ENCODE results near the gene PRSS23. TPM values are rescaled to one million over a fixed set of nuclear protein-coding genes. Genes with fewer than 3 reads are reported as not detected.

The PRSS23 gene
- total RNA-seq, 2 donors from 2014 or later = 45.5 to 46.4 TPM

DNA sequence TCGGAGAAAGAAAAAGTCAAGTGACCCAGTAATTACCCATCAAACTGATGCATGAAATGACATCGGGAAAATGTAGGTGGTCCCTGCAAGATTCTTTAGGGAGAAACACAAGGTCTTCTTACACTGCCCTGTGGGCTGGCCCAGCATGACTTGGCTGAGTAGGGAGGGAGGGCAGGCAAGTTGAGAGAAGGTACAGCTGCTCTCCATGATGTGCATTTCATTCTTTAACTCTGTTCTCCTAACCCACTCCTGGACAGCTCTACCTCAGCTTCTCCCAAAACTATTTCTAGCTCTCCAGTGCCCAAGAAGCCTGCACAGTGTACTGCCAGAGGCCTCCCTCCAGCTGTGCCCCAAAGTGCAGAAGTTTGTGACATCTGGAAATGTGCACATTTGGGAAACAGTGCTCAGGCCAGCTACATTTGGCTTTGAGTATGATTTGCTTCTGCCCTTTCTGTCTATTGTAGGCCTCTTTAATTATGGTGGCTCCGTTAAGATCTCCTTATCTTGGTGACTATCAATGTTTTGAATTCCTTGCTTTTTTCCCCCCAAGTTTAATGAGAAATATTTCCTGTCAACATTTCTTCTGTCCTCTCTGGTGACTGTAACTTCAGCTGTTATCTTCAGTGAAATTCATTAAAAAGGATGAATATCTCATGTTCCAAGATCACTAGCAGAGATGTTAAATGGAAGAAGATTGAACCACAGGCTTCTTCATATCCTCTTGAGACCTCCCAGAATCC is 26.7 kb upstream of the PRSS23 start:
- Histone ChIP-seq H3K27me3 (no peaks in the 10 kb centered on the region), H3K9ac (ENCODE audit: low read depth in 2 of 2, low read length in 2 of 2) (no peak overlapping the region), H3K36me3 (no peaks in the 10 kb centered on the region), H3K9me3 (no peaks in the 10 kb centered on the region), H3K4me1 (no peaks in the 10 kb centered on the region), H3K27ac (no peak overlapping the region), H3K4me3 (no peak overlapping the region)
- DNase-seq = no peak
- TF ChIP-seq, protein P1, sequence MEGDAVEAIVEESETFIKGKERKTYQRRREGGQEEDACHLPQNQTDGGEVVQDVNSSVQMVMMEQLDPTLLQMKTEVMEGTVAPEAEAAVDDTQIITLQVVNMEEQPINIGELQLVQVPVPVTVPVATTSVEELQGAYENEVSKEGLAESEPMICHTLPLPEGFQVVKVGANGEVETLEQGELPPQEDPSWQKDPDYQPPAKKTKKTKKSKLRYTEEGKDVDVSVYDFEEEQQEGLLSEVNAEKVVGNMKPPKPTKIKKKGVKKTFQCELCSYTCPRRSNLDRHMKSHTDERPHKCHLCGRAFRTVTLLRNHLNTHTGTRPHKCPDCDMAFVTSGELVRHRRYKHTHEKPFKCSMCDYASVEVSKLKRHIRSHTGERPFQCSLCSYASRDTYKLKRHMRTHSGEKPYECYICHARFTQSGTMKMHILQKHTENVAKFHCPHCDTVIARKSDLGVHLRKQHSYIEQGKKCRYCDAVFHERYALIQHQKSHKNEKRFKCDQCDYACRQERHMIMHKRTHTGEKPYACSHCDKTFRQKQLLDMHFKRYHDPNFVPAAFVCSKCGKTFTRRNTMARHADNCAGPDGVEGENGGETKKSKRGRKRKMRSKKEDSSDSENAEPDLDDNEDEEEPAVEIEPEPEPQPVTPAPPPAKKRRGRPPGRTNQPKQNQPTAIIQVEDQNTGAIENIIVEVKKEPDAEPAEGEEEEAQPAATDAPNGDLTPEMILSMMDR (IDR thresholded peaks at IDR 0.05) = no peak
- intact Hi-C loops (cut with DNase I) = no loop called here

DNA sequence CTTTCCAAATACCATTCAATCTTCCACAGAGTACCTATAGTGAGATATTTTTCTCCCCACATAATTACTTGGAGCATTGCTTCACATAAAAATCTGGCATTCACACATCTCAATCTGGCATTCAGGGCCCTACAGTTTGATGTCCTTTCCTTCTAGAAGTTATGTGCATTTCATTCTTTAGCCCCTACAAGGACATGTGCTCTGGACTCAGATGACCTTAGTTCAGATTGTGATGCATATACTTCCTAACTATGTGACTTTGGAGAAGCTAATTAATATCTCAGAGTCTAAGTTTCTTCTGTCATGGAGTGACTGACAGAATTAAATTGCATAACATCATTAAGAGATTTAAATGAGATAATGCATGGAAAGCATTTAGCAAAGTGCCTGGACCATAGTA is 25.9 kb upstream of the PRSS23 start:
- Histone ChIP-seq H3K4me1 (no peaks in the 10 kb centered on the region), H3K36me3 (no peaks in the 10 kb centered on the region), H3K27me3 (no peaks in the 10 kb centered on the region), H3K27ac (no peak overlapping the region), H3K4me3 (no peak overlapping the region), H3K9me3 (no peaks in the 10 kb centered on the region), H3K9ac (ENCODE audit: low read depth in 2 of 2, low read length in 2 of 2) (no peak overlapping the region)
- TF ChIP-seq, protein P1 (IDR thresholded peaks at IDR 0.05) = no peak
- intact Hi-C loops (cut with DNase I) = no loop called here
- DNase-seq = no peak

DNA sequence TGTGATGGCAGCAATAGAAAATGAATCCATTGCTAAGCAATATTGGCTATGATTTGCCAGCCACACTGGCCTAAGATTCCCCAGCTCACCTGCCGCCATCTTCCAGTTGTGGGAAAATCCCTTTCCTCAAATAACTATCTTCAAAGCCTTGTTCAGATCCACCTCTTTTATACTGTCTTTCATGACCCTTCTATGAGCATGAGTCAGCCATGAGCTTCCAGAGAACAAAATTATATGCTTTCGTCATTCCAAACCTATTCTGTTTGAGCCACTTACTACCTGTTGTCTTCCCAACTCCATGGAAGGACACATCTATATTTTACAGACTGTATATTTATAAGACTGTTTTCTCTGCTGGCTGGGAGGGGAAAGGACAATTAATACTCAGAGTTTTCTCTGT is 25.0 kb upstream of the PRSS23 start:
- intact Hi-C loops (cut with DNase I) = no loop called here
- Histone ChIP-seq H3K27ac (no peak overlapping the region), H3K27me3 (no peaks in the 10 kb centered on the region), H3K9ac (ENCODE audit: low read depth in 2 of 2, low read length in 2 of 2) (no peak overlapping the region), H3K36me3 (no peaks in the 10 kb centered on the region), H3K9me3 (no peaks in the 10 kb centered on the region), H3K4me1 (no peaks in the 10 kb centered on the region), H3K4me3 (no peak overlapping the region)
- TF ChIP-seq, protein P1 (IDR thresholded peaks at IDR 0.05) = no peak
- no peak for DNase-seq

DNA sequence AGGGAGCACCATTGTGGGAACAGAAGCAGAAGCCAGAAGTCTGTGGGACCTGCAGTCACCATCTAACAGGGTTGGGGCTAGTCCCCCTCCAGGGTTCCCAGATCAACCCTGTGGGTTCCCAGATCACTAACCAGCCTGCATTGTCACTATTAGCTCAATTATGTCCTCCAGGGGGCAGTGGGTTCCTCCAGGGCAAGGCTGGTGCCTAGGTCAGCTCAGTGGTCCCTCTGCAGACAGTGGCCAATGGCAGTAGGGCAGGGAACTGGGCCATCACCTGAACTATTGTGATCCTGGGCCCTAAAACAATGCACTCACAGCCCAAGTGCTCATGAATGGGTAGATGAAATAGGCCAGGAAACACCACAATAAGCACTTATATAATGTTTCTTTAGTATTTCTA is 18.8 kb upstream of the PRSS23 start:
- intact Hi-C loops (cut with DNase I) = no loop called here
- no peak overlapping the region for H3K27ac ChIP-seq
- TF ChIP-seq, protein P1 (IDR thresholded peaks at IDR 0.05) = no peak
- no peaks in the 10 kb centered on the region for H3K4me1 ChIP-seq
- no peaks in the 10 kb centered on the region for H3K27me3 ChIP-seq
- H3K9me3 ChIP-seq = no peaks in the 10 kb centered on the region
- H3K36me3 ChIP-seq = no peaks in the 10 kb centered on the region
- DNase-seq = no peak
- no peak overlapping the region for H3K4me3 ChIP-seq
- no peak overlapping the region for H3K9ac ChIP-seq (ENCODE audit: low read depth in 2 of 2, low read length in 2 of 2)

DNA sequence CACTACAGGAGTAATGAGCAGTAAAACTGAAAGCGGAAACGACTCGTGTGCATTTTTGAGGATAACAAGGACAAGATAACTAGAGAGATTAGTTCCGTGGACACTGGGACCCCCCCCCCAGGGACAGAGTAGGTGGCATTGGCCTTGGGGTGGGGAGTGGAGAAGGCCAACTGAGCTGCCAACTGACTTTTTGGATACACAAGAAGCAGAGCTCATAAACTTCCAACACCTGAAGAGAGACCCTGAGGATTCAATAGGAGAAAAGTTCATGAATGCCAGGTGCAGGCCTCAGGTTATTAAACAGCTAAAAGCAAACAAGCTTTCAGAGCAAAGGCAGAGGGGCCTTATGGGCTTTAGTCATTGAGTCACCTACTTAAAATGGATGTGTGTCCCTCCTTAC is 17.6 kb upstream of the PRSS23 start:
- intact Hi-C loops (cut with DNase I) = no loop called here
- no peaks in the 10 kb centered on the region for H3K4me1 ChIP-seq
- no peaks in the 10 kb centered on the region for H3K27me3 ChIP-seq
- no peak for DNase-seq
- no peak overlapping the region for H3K27ac ChIP-seq
- TF ChIP-seq, protein P1 (IDR thresholded peaks at IDR 0.05) = no peak
- H3K4me3 ChIP-seq = no peak overlapping the region
- H3K9me3 ChIP-seq = no peaks in the 10 kb centered on the region
- H3K36me3 ChIP-seq = no peaks in the 10 kb centered on the region
- no peak overlapping the region for H3K9ac ChIP-seq (ENCODE audit: low read depth in 2 of 2, low read length in 2 of 2)
